ENCODE results near the gene TMEM141.
A peak's percentile ranks its signal among the peaks of the same experiment; 100 is the strongest.
"Not testable (repeated sequence)": the region's sequence is repeated elsewhere in the genome, so short reads cannot be mapped to it uniquely, and the experiment has no call there.

Gene TMEM141

GRCh38 chr9:136765041-136765440 is 26.1 kb upstream of the TMEM141 start:
- H3K36me3 ChIP-seq (ENCODE audit: control insufficient read depth, insufficient read depth, low read length): no peaks in the 10 kb centered on the region
- no peaks in the 10 kb centered on the region; the same call in 1 of the 2 replicates for H3K27me3 ChIP-seq (replicated peaks; ENCODE audit: control insufficient read depth, insufficient read depth, low read length)
- no peak for DNase-seq (ENCODE audit: extremely low read depth, insufficient read length)
- TF ChIP-seq CTCF (IDR thresholded peaks at IDR 0.05; ENCODE audit: insufficient read depth, low read length, poor library complexity, severe bottlenecking): no peak
- no peak overlapping the region for H3K4me3 ChIP-seq (replicated peaks; ENCODE audit: low read depth, low read length)

GRCh38 chr9:136765745-136766409 is 25.3 kb upstream of the TMEM141 start:
- H3K27me3 ChIP-seq (replicated peaks; ENCODE audit: control insufficient read depth, insufficient read depth, low read length); DNase-seq (ENCODE audit: extremely low read depth, insufficient read length): not testable (repeated sequence)

GRCh38 chr9:136766410-136767120 is 24.6 kb upstream of the TMEM141 start:
- TF ChIP-seq CTCF (IDR thresholded peaks at IDR 0.05; ENCODE audit: insufficient read depth, low read length, poor library complexity, severe bottlenecking): peak; percentile 61
- H3K27me3 ChIP-seq (replicated peaks; ENCODE audit: control insufficient read depth, insufficient read depth, low read length); H3K4me3 ChIP-seq (replicated peaks; ENCODE audit: low read depth, low read length); H3K36me3 ChIP-seq (ENCODE audit: control insufficient read depth, insufficient read depth, low read length): not testable (repeated sequence)
- DNase-seq (ENCODE audit: extremely low read depth, insufficient read length): peak; percentile 64

More at GRCh38 chr9:136765745-136766409, 25.3 kb upstream of the TMEM141 start:
- H3K4me3 ChIP-seq (replicated peaks; ENCODE audit: low read depth, low read length): peak overlapping the region; percentile 43
- H3K36me3 ChIP-seq (ENCODE audit: control insufficient read depth, insufficient read depth, low read length): not testable (repeated sequence)

- H3K36me3 ChIP-seq (ENCODE audit: control insufficient read depth, insufficient read depth, low read length): no peaks in the 10 kb centered on the region
- no peak for DNase-seq (ENCODE audit: extremely low read depth, insufficient read length)
- H3K27me3 ChIP-seq (replicated peaks; ENCODE audit: control insufficient read depth, insufficient read depth, low read length): no peaks in the 10 kb centered on the region; the same call in 1 of the 2 replicates
- peak; percentile 68 for TF ChIP-seq CTCF (IDR thresholded peaks at IDR 0.05; ENCODE audit: insufficient read depth, low read length, poor library complexity, severe bottlenecking)
- H3K4me3 ChIP-seq (replicated peaks; ENCODE audit: low read depth, low read length): no peak overlapping the region
Measured at GRCh38 chr9:136769710-136770191, 21.4 kb upstream of the TMEM141 start.

GRCh38 chr9:136771907-136772415 is 19.2 kb upstream of the TMEM141 start:
- no peak for TF ChIP-seq CTCF (IDR thresholded peaks at IDR 0.05; ENCODE audit: insufficient read depth, low read length, poor library complexity, severe bottlenecking)
- DNase-seq (ENCODE audit: extremely low read depth, insufficient read length): no peak
- Histone ChIP-seq H3K36me3 (ENCODE audit: control insufficient read depth, insufficient read depth, low read length) (no peaks in the 10 kb centered on the region), H3K27me3 (replicated peaks; ENCODE audit: control insufficient read depth, insufficient read depth, low read length) (no peaks in the 10 kb centered on the region; the same call in 1 of the 2 replicates), H3K4me3 (replicated peaks; ENCODE audit: low read depth, low read length) (no peak overlapping the region)

GRCh38 chr9:136773386-136774044 is 17.6 kb upstream of the TMEM141 start:
- Histone ChIP-seq H3K27me3 (replicated peaks; ENCODE audit: control insufficient read depth, insufficient read depth, low read length) (no peaks in the 10 kb centered on the region), H3K4me3 (replicated peaks; ENCODE audit: low read depth, low read length) (no peak overlapping the region), H3K36me3 (ENCODE audit: control insufficient read depth, insufficient read depth, low read length) (no peaks in the 10 kb centered on the region)
- TF ChIP-seq CTCF (IDR thresholded peaks at IDR 0.05; ENCODE audit: insufficient read depth, low read length, poor library complexity, severe bottlenecking): no peak
- peak; percentile 59 for DNase-seq (ENCODE audit: extremely low read depth, insufficient read length)

Measured in GM06990 (cell line).